NB4 (cell line): ENCODE measurements around the gene LEFTY1.

Experiments
- MAX ChIP-seq: IDR thresholded peaks from 2 replicates; pipeline ENCODE4 v1.6.1; 2011; ENCODE audit warnings: low read depth, low read length
- TF ChIP-seq, protein P1 (sequence below): IDR thresholded peaks from one replicate; pipeline ENCODE4 v1.5.1; 2012; ENCODE audit warnings: low read depth, low read length

GRCh38 chr1:225926551-225927113 is 37.7 kb upstream of the LEFTY1 start:
- TF ChIP-seq, protein P1, sequence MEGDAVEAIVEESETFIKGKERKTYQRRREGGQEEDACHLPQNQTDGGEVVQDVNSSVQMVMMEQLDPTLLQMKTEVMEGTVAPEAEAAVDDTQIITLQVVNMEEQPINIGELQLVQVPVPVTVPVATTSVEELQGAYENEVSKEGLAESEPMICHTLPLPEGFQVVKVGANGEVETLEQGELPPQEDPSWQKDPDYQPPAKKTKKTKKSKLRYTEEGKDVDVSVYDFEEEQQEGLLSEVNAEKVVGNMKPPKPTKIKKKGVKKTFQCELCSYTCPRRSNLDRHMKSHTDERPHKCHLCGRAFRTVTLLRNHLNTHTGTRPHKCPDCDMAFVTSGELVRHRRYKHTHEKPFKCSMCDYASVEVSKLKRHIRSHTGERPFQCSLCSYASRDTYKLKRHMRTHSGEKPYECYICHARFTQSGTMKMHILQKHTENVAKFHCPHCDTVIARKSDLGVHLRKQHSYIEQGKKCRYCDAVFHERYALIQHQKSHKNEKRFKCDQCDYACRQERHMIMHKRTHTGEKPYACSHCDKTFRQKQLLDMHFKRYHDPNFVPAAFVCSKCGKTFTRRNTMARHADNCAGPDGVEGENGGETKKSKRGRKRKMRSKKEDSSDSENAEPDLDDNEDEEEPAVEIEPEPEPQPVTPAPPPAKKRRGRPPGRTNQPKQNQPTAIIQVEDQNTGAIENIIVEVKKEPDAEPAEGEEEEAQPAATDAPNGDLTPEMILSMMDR: no peak
- no peak for TF ChIP-seq MAX
